ENCODE data around the gene IGSF9. TPM values are rescaled to one million over a fixed set of nuclear protein-coding genes. Genes with fewer than 3 reads are reported as not detected.

The IGSF9 gene
- polyA plus RNA-seq (ENCODE audit: insufficient read length in 3 of 3) = 10 to 100 TPM; 12.7 to 19.9 (median 18.1) TPM
- long read RNA-seq, donor 1, partial matches to known transcripts = 6 of 6 reads
- long read RNA-seq, donor 1, other reads (novel, unspliced or antisense) = 0 of 6 reads
- long read RNA-seq, donor 2 = 0 reads
- long read RNA-seq, donor 3, partial matches to known transcripts = 5 of 5 reads
- long read RNA-seq, donor 3, other reads (novel, unspliced or antisense) = 0 of 5 reads
- long read RNA-seq, donor 4, full-length matches to known transcripts = 1 of 1 reads
- long read RNA-seq, donor 4, partial matches to known transcripts = 0 of 1 reads
- long read RNA-seq, donor 4, other reads (novel, unspliced or antisense) = 0 of 1 reads
- long read RNA-seq, donor 5 = 0 reads
- long read RNA-seq, donor 6, partial matches to known transcripts = 10 of 10 reads
- long read RNA-seq, donor 6, other reads (novel, unspliced or antisense) = 0 of 10 reads
- long read RNA-seq, donor 7 = 0 reads
- long read RNA-seq, donor 8, partial matches to known transcripts = 7 of 7 reads
- long read RNA-seq, donor 8, other reads (novel, unspliced or antisense) = 0 of 7 reads
- long read RNA-seq, donor 9 = 0 reads
- long read RNA-seq, donor 10 = 0 reads
- long read RNA-seq, donor 11 = 0 reads
- long read RNA-seq, donor 12 = 0 reads
- long read RNA-seq, donor 13, partial matches to known transcripts = 18 of 18 reads
- long read RNA-seq, donor 13, other reads (novel, unspliced or antisense) = 0 of 18 reads
- long read RNA-seq, donor 14 = 0 reads
- long read RNA-seq, donor 15 = 0 reads
- long read RNA-seq, donor 16, partial matches to known transcripts = 21 of 21 reads
- long read RNA-seq, donor 16, other reads (novel, unspliced or antisense) = 0 of 21 reads

GRCh38 chr1:159945483-159946241 lies at the start of gene IGSF9:
IGSF9 (minus strand) TSS chr1:159945613; CDS start chr1:159943454, 2,159 bp downstream.
- DNase-seq (ENCODE audit: extremely low read depth in 1 of 11, low read depth in 9 of 11, low spot score in 4 of 11) = peak in 8 of 11 donors; percentile 70 to 90 (median 86)

GRCh38 chr1:159994896-159995295 lies 49.5 kb upstream of the IGSF9 start:
- DNase-seq (ENCODE audit: extremely low read depth in 1 of 11, low read depth in 9 of 11, low spot score in 4 of 11) = no peak

GRCh38 chr1:159993911-159994310 lies 48.5 kb upstream of the IGSF9 start:
- no peak for DNase-seq (ENCODE audit: extremely low read depth in 1 of 11, low read depth in 9 of 11, low spot score in 4 of 11)

GRCh38 chr1:159992161-159992560 lies 46.7 kb upstream of the IGSF9 start:
- DNase-seq (ENCODE audit: extremely low read depth in 1 of 11, low read depth in 9 of 11, low spot score in 4 of 11) = no peak

- no peak for DNase-seq (ENCODE audit: extremely low read depth in 1 of 11, low read depth in 9 of 11, low spot score in 4 of 11)
Observed at GRCh38 chr1:159991513-159991912, 46.1 kb upstream of the IGSF9 start.

- DNase-seq (ENCODE audit: extremely low read depth in 1 of 11, low read depth in 9 of 11, low spot score in 4 of 11) = no peak
Observed at GRCh38 chr1:159990005-159990404, 44.6 kb upstream of the IGSF9 start.

- no peak for DNase-seq (ENCODE audit: extremely low read depth in 1 of 11, low read depth in 9 of 11, low spot score in 4 of 11)
Observed at GRCh38 chr1:159989581-159989980, 44.2 kb upstream of the IGSF9 start.

GRCh38 chr1:159988006-159988405 lies 42.6 kb upstream of the IGSF9 start:
- DNase-seq (ENCODE audit: extremely low read depth in 1 of 11, low read depth in 9 of 11, low spot score in 4 of 11) = no peak

GRCh38 chr1:159987186-159987585 lies 41.8 kb upstream of the IGSF9 start:
- DNase-seq (ENCODE audit: extremely low read depth in 1 of 11, low read depth in 9 of 11, low spot score in 4 of 11) = no peak

GRCh38 chr1:159986531-159986930 lies 41.1 kb upstream of the IGSF9 start:
- no peak for DNase-seq (ENCODE audit: extremely low read depth in 1 of 11, low read depth in 9 of 11, low spot score in 4 of 11)

- DNase-seq (ENCODE audit: extremely low read depth in 1 of 11, low read depth in 9 of 11, low spot score in 4 of 11) = no peak
Observed at GRCh38 chr1:159986093-159986492, 40.7 kb upstream of the IGSF9 start.

- no peak for DNase-seq (ENCODE audit: extremely low read depth in 1 of 11, low read depth in 9 of 11, low spot score in 4 of 11)
Observed at GRCh38 chr1:159985473-159985872, 40.1 kb upstream of the IGSF9 start.

- DNase-seq (ENCODE audit: extremely low read depth in 1 of 11, low read depth in 9 of 11, low spot score in 4 of 11) = no peak
Observed at GRCh38 chr1:159983681-159984080, 38.3 kb upstream of the IGSF9 start.

GRCh38 chr1:159982280-159982679 lies 36.9 kb upstream of the IGSF9 start:
- DNase-seq (ENCODE audit: extremely low read depth in 1 of 11, low read depth in 9 of 11, low spot score in 4 of 11) = no peak

- DNase-seq (ENCODE audit: extremely low read depth in 1 of 11, low read depth in 9 of 11, low spot score in 4 of 11) = no peak
Observed at GRCh38 chr1:159981351-159982055, 36.1 kb upstream of the IGSF9 start.

GRCh38 chr1:159980786-159981185 lies 35.4 kb upstream of the IGSF9 start:
- DNase-seq (ENCODE audit: extremely low read depth in 1 of 11, low read depth in 9 of 11, low spot score in 4 of 11) = no peak

- DNase-seq (ENCODE audit: extremely low read depth in 1 of 11, low read depth in 9 of 11, low spot score in 4 of 11) = no peak
Observed at GRCh38 chr1:159980076-159980475, 34.7 kb upstream of the IGSF9 start.

GRCh38 chr1:159979257-159979656 lies 33.8 kb upstream of the IGSF9 start:
- no peak for DNase-seq (ENCODE audit: extremely low read depth in 1 of 11, low read depth in 9 of 11, low spot score in 4 of 11)

- no peak for DNase-seq (ENCODE audit: extremely low read depth in 1 of 11, low read depth in 9 of 11, low spot score in 4 of 11)
Observed at GRCh38 chr1:159978107-159978398, 32.6 kb upstream of the IGSF9 start.
